Brain microvascular endothelial cell (primary cell): Measurements from ENCODE around the gene PGA3.

Experiments used
- DNase-seq: peaks from one replicate; pipeline ENCODE4 v3.0.0-alpha.2; 2020
- H3K27ac ChIP-seq: fragments of 250-450 bp; sonication (Bioruptor Pico); 2 replicates; pipeline ENCODE4 v1.5.1; 2020; ENCODE audit warnings: mild to moderate bottlenecking, moderate library complexity
- H3K27me3 ChIP-seq: fragments of 250-450 bp; sonication (Bioruptor Pico); replicated peaks from 2 replicates; pipeline ENCODE4 v1.5.1; 2020; ENCODE audit warnings: mild to moderate bottlenecking
- H3K36me3 ChIP-seq: fragments of 250-450 bp; sonication (Bioruptor Pico); replicated peaks from 2 replicates; pipeline ENCODE4 v1.5.1; 2020; ENCODE audit warnings: mild to moderate bottlenecking
- H3K4me3 ChIP-seq: 2 replicates; pipeline ENCODE4 v1.5.1; 2011; ENCODE audit warnings: low read depth, mild to moderate bottlenecking, control low read depth, low read length, moderate library complexity
- in situ Hi-C: cut with HindIII; loops from 2 replicates; pipeline ENCODE4 v1.10.0; 2017; ENCODE audit warnings: low sequenced_read_pairs, low pct_ligation_motif_present
- TF ChIP-seq, protein P1 (sequence below): IDR thresholded peaks from 2 replicates; pipeline ENCODE4 v1.5.1; 2011; ENCODE audit warnings: low read depth, mild to moderate bottlenecking, moderate library complexity, low read length, control low read depth, inconsistent platforms; ENCODE audit errors: missing control alignments

Gene PGA3

DNA sequence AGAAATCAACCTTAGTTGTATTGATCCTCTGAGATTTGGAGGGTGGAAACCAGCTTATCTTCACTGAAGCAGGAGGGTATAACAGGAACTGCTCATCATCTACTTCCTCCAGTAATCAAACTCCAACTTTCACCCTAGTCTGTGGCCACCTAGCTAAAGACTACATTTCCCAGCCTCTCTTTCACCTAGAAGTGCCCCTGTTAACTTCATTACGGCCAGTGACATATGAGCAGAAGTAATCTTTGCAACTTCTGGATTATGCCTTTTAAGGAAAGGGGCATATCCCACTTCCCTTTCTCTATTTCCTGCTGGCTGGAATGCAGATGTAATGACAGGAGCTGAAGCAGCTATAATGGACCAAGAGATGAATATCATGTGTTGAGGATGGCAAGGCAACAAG lies 34.5 kb upstream of the PGA3 start:
- TF ChIP-seq, protein P1, sequence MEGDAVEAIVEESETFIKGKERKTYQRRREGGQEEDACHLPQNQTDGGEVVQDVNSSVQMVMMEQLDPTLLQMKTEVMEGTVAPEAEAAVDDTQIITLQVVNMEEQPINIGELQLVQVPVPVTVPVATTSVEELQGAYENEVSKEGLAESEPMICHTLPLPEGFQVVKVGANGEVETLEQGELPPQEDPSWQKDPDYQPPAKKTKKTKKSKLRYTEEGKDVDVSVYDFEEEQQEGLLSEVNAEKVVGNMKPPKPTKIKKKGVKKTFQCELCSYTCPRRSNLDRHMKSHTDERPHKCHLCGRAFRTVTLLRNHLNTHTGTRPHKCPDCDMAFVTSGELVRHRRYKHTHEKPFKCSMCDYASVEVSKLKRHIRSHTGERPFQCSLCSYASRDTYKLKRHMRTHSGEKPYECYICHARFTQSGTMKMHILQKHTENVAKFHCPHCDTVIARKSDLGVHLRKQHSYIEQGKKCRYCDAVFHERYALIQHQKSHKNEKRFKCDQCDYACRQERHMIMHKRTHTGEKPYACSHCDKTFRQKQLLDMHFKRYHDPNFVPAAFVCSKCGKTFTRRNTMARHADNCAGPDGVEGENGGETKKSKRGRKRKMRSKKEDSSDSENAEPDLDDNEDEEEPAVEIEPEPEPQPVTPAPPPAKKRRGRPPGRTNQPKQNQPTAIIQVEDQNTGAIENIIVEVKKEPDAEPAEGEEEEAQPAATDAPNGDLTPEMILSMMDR: no peak
- peaks cover 2% of the 10 kb centered on the region for H3K27me3 ChIP-seq
- no peaks in the 10 kb centered on the region for H3K36me3 ChIP-seq
- DNase-seq: no peak
- H3K27ac ChIP-seq: no peak overlapping the region
- H3K4me3 ChIP-seq: no peak overlapping the region
- in situ Hi-C loops: no loop called here

DNA sequence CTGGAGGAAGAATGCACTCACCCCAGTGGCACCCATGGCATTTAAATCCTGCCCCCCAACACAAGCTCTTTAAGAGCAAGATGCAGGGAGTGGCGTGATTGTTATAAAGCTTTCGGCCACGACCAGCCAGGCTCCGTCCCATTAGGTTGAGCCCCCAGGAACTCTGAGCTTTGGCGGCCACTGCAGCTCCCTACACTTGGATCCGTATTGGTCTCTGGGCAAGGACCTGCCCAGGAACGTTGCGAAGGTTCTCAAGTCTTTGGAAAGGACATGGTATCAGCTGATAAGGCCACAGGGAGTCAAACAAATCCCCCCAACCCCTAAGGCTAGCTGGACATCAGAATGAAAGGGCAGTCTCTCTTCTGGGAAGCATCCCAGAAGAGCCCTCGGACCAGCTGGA lies 32.7 kb upstream of the PGA3 start:
- TF ChIP-seq, protein P1: no peak
- Histone ChIP-seq H3K27me3 (peaks cover 13% of the 10 kb centered on the region), H3K4me3 (no peak overlapping the region), H3K27ac (no peak overlapping the region), H3K36me3 (no peaks in the 10 kb centered on the region)
- in situ Hi-C loops: no loop called here
- DNase-seq: no peak

DNA sequence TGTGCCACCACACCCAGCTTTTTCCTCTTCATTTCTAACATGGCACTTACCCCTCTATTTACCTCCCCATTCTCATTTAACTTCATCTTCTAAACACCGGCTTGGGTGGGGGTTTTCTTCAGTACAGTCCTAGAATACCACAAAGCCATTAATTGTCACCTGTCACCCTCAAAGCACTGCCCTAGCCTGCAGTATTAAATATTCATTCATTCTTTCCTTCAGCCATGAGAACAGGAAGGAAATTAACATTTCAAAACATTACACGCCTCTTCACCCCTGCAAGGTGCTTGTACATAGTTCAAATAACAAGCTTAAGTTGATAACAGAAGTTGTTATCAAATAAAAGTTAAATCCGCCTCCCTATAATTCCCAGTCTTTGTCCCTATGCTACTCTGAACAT lies 31.4 kb upstream of the PGA3 start:
- no peak overlapping the region for H3K27ac ChIP-seq
- no peak overlapping the region for H3K4me3 ChIP-seq
- TF ChIP-seq, protein P1: no peak
- no peaks in the 10 kb centered on the region for H3K36me3 ChIP-seq
- in situ Hi-C loops: no loop called here
- H3K27me3 ChIP-seq: peaks cover 13% of the 10 kb centered on the region
- no peak for DNase-seq

DNA sequence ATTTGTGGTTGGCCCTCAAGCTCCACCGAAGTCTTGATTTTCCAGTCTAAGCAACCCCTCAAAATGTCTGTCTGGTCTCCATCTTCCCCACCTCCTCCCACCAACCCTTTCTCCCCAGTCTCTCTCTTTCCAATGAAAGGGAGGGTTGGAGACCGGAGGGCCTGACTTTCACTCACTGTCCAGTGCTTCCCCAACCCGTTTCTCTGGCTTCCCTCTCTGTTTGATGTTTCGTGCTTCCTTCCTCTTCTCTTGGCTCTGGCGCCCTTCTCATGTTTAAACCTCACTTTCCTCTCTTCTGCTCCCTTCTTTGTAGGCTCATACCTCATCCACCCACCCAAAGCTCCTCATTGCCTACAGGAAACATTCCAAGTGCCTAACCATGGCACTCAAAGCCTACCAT lies 31.0 kb upstream of the PGA3 start:
- H3K4me3 ChIP-seq: no peak overlapping the region
- TF ChIP-seq, protein P1: no peak
- no peaks in the 10 kb centered on the region for H3K36me3 ChIP-seq
- H3K27ac ChIP-seq: no peak overlapping the region
- H3K27me3 ChIP-seq: peaks cover 13% of the 10 kb centered on the region
- in situ Hi-C loops: no loop called here
- no peak for DNase-seq

DNA sequence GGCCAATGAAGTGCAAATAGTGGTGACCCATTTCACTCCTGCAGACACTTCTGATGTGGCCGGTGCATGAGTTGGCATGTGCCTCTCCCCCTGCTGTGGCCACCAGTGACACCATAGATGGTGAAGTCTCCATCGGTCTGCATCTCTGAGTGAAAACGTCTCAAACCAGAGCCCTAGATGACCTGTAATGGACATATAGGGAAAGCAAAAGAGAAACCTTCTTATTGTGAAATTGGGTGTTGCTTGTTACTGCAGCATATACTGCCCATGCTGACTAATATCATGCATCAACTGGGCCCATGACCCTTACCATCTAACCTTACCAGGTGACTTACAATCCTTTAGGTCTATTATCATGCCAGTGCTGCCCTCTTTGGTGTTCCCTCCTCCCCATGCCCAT lies 30.4 kb upstream of the PGA3 start:
- no peaks in the 10 kb centered on the region for H3K36me3 ChIP-seq
- H3K27ac ChIP-seq: no peak overlapping the region
- TF ChIP-seq, protein P1: no peak
- peaks cover 13% of the 10 kb centered on the region for H3K27me3 ChIP-seq
- H3K4me3 ChIP-seq: no peak overlapping the region
- no peak for DNase-seq
- in situ Hi-C loops: no loop called here

DNA sequence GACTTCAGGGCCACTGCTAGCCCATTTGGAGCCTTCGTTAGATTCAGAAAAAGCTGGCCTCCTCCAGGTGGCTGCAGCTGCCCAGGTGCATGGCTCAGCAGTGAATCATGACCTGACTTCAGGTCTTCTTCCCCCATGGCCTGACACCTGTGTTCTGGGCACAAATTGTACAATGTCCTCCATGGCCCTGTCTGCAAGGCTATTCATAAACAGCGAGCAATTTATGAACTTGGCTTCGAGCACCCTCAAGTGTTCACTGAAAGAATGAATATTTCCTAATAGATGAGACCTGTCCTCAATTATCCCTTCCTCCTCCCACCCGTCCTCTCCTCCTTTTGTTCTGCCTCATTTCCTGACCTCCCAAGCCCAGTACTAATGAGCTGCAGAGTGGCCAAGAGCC lies 29.9 kb upstream of the PGA3 start:
- Histone ChIP-seq H3K36me3 (no peaks in the 10 kb centered on the region), H3K27me3 (peaks cover 13% of the 10 kb centered on the region), H3K27ac (no peak overlapping the region), H3K4me3 (no peak overlapping the region)
- in situ Hi-C loops: no loop called here
- DNase-seq: no peak
- TF ChIP-seq, protein P1: peak; percentile 3
